ENCODE measurements around the gene ZNF891. TPM values are rescaled to one million over a fixed set of nuclear protein-coding genes. Genes with fewer than 3 reads are reported as not detected.

ZNF891 gene
- polyA plus RNA-seq (2013, experiment 1 of 2), result 1.0 TPM
- 1.0 TPM for polyA plus RNA-seq (2013, experiment 2 of 2)

- no peaks in the 10 kb centered on the region for H3K27me3 ChIP-seq (ENCODE audit: insufficient read depth, low read length)
- peaks cover 5% of the 10 kb centered on the region; the same call in 1 of the 2 replicates for H3K4me1 ChIP-seq (ENCODE audit: insufficient read depth, low read length)
- peak within 1 kb of the TSS; percentile 95 for H3K27ac ChIP-seq (ENCODE audit: low read depth, low read length)
- WGBS, result under 1% methylated on average over 87 of the region's 87 CpGs
- H3K9me3 ChIP-seq (ENCODE audit: insufficient read depth, low read depth, low read length), result peaks cover 72% of the 10 kb centered on the region
- H3K36me3 ChIP-seq (ENCODE audit: insufficient read depth, low read length), result peaks cover 69% of the 10 kb centered on the region
- peak within 1 kb of the TSS; percentile 99 for H3K4me3 ChIP-seq (ENCODE audit: low read length)
- peak within 1 kb of the TSS; percentile 97 for H3K9ac ChIP-seq (ENCODE audit: low read depth, low read length)
Observed at GRCh38 chr12:133130038-133130807, at the start of gene ZNF891, which contains the start of gene ZNF10. Gene ZNF891, minus strand, starts transcription at chr12:133130274. Its CDS starts 8,356 bp downstream, at chr12:133121918. Gene ZNF10, plus strand, starts transcription at chr12:133130627. Its CDS starts 13,866 bp downstream, at chr12:133144493.

- Histone ChIP-seq H3K9me3 (ENCODE audit: insufficient read depth, low read depth, low read length) (peaks cover 82% of the 10 kb centered on the region), H3K27ac (ENCODE audit: low read depth, low read length) (no peak overlapping the region), H3K27me3 (ENCODE audit: insufficient read depth, low read length) (no peaks in the 10 kb centered on the region), H3K4me3 (ENCODE audit: low read length) (no peak overlapping the region), H3K4me1 (ENCODE audit: insufficient read depth, low read length) (no peaks in the 10 kb centered on the region), H3K36me3 (ENCODE audit: insufficient read depth, low read length) (no peaks in the 10 kb centered on the region), H3K9ac (ENCODE audit: low read depth, low read length) (no peak overlapping the region)
- 63% methylated on average over 1 of the region's 1 CpG for WGBS
Observed at GRCh38 chr12:133174901-133175300, 44.8 kb upstream of the ZNF891 start.

GRCh38 chr12:133172491-133172890, 42.4 kb upstream of the ZNF891 start:
- H3K4me1 ChIP-seq (ENCODE audit: insufficient read depth, low read length), result no peaks in the 10 kb centered on the region
- H3K9me3 ChIP-seq (ENCODE audit: insufficient read depth, low read depth, low read length), result peaks cover 88% of the 10 kb centered on the region
- H3K27me3 ChIP-seq (ENCODE audit: insufficient read depth, low read length), result no peaks in the 10 kb centered on the region
- no peak overlapping the region for H3K4me3 ChIP-seq (ENCODE audit: low read length)
- no peak overlapping the region for H3K27ac ChIP-seq (ENCODE audit: low read depth, low read length)
- no peak overlapping the region for H3K9ac ChIP-seq (ENCODE audit: low read depth, low read length)
- H3K36me3 ChIP-seq (ENCODE audit: insufficient read depth, low read length), result no peaks in the 10 kb centered on the region
- 96% methylated on average over 1 of the region's 1 CpG for WGBS

GRCh38 chr12:133165776-133166175, 35.7 kb upstream of the ZNF891 start:
- no peak overlapping the region for H3K4me3 ChIP-seq (ENCODE audit: low read length)
- no peak overlapping the region for H3K9ac ChIP-seq (ENCODE audit: low read depth, low read length)
- H3K27me3 ChIP-seq (ENCODE audit: insufficient read depth, low read length), result no peaks in the 10 kb centered on the region
- H3K36me3 ChIP-seq (ENCODE audit: insufficient read depth, low read length), result no peaks in the 10 kb centered on the region
- H3K9me3 ChIP-seq (ENCODE audit: insufficient read depth, low read depth, low read length), result peaks cover 77% of the 10 kb centered on the region
- H3K4me1 ChIP-seq (ENCODE audit: insufficient read depth, low read length), result no peaks in the 10 kb centered on the region
- 90% methylated on average over 3 of the region's 3 CpGs for WGBS
- H3K27ac ChIP-seq (ENCODE audit: low read depth, low read length), result no peak overlapping the region

- no peak overlapping the region for H3K9ac ChIP-seq (ENCODE audit: low read depth, low read length)
- H3K4me3 ChIP-seq (ENCODE audit: low read length), result no peak overlapping the region
- no peaks in the 10 kb centered on the region for H3K4me1 ChIP-seq (ENCODE audit: insufficient read depth, low read length)
- no peaks in the 10 kb centered on the region for H3K27me3 ChIP-seq (ENCODE audit: insufficient read depth, low read length)
- peaks cover 91% of the 10 kb centered on the region for H3K9me3 ChIP-seq (ENCODE audit: insufficient read depth, low read depth, low read length)
- peaks cover 79% of the 10 kb centered on the region for H3K36me3 ChIP-seq (ENCODE audit: insufficient read depth, low read length)
- no peak overlapping the region for H3K27ac ChIP-seq (ENCODE audit: low read depth, low read length)
- 100% methylated on average over 1 of the region's 2 CpGs for WGBS
Observed at GRCh38 chr12:133156125-133156690, 26.1 kb upstream of the ZNF891 start.

GRCh38 chr12:133145981-133146380, 15.9 kb upstream of the ZNF891 start:
- WGBS, result 94% methylated on average over 2 of the region's 2 CpGs
- Histone ChIP-seq H3K36me3 (ENCODE audit: insufficient read depth, low read length) (peaks cover 82% of the 10 kb centered on the region), H3K9ac (ENCODE audit: low read depth, low read length) (no peak overlapping the region), H3K27ac (ENCODE audit: low read depth, low read length) (no peak overlapping the region), H3K4me1 (ENCODE audit: insufficient read depth, low read length) (no peaks in the 10 kb centered on the region), H3K27me3 (ENCODE audit: insufficient read depth, low read length) (no peaks in the 10 kb centered on the region), H3K4me3 (ENCODE audit: low read length) (no peak overlapping the region), H3K9me3 (ENCODE audit: insufficient read depth, low read depth, low read length) (peaks cover 81% of the 10 kb centered on the region)

- H3K4me3 ChIP-seq (ENCODE audit: low read length), result no peak overlapping the region
- no peak overlapping the region for H3K9ac ChIP-seq (ENCODE audit: low read depth, low read length)
- H3K36me3 ChIP-seq (ENCODE audit: insufficient read depth, low read length), result peaks cover 89% of the 10 kb centered on the region
- H3K27ac ChIP-seq (ENCODE audit: low read depth, low read length), result no peak overlapping the region
- no peaks in the 10 kb centered on the region for H3K27me3 ChIP-seq (ENCODE audit: insufficient read depth, low read length)
- peaks cover 90% of the 10 kb centered on the region for H3K9me3 ChIP-seq (ENCODE audit: insufficient read depth, low read depth, low read length)
- 93% methylated on average over 2 of the region's 2 CpGs for WGBS
- H3K4me1 ChIP-seq (ENCODE audit: insufficient read depth, low read length), result peaks cover 5% of the 10 kb centered on the region; the same call in 1 of the 2 replicates
Observed at GRCh38 chr12:133135747-133136146, 5.7 kb upstream of the ZNF891 start.

- peak overlapping the region; percentile 95 for H3K27ac ChIP-seq (ENCODE audit: low read depth, low read length)
- peak overlapping the region; percentile 99 for H3K4me3 ChIP-seq (ENCODE audit: low read length)
- no peaks in the 10 kb centered on the region for H3K27me3 ChIP-seq (ENCODE audit: insufficient read depth, low read length)
- WGBS, result under 1% methylated on average over 13 of the region's 17 CpGs
- peak overlapping the region; percentile 97 for H3K9ac ChIP-seq (ENCODE audit: low read depth, low read length)
- peaks cover 69% of the 10 kb centered on the region for H3K36me3 ChIP-seq (ENCODE audit: insufficient read depth, low read length)
- peaks cover 5% of the 10 kb centered on the region; the same call in 1 of the 2 replicates for H3K4me1 ChIP-seq (ENCODE audit: insufficient read depth, low read length)
- H3K9me3 ChIP-seq (ENCODE audit: insufficient read depth, low read depth, low read length), result peaks cover 72% of the 10 kb centered on the region
Observed at GRCh38 chr12:133130808-133131128, 694 bp upstream of the ZNF891 start.

- Histone ChIP-seq H3K27me3 (ENCODE audit: insufficient read depth, low read length) (no peaks in the 10 kb centered on the region), H3K4me1 (ENCODE audit: insufficient read depth, low read length) (peaks cover 5% of the 10 kb centered on the region; the same call in 1 of the 2 replicates), H3K4me3 (ENCODE audit: low read length) (peak overlapping the region; percentile 99), H3K9me3 (ENCODE audit: insufficient read depth, low read depth, low read length) (peaks cover 72% of the 10 kb centered on the region), H3K27ac (ENCODE audit: low read depth, low read length) (peak overlapping the region; percentile 95), H3K36me3 (ENCODE audit: insufficient read depth, low read length) (peaks cover 68% of the 10 kb centered on the region), H3K9ac (ENCODE audit: low read depth, low read length) (peak overlapping the region; percentile 97)
- 31% methylated on average over 23 of the region's 26 CpGs for WGBS
Observed at GRCh38 chr12:133129368-133130037, 571 bp downstream of the ZNF891 start.

GRCh38 chr12:133124674-133125073, 5.4 kb downstream of the ZNF891 start:
- Histone ChIP-seq H3K9ac (ENCODE audit: low read depth, low read length) (no peak overlapping the region), H3K9me3 (ENCODE audit: insufficient read depth, low read depth, low read length) (peaks cover 92% of the 10 kb centered on the region), H3K4me3 (ENCODE audit: low read length) (peak overlapping the region; percentile 6; the same call in 1 of the 2 replicates), H3K36me3 (ENCODE audit: insufficient read depth, low read length) (peaks cover 89% of the 10 kb centered on the region), H3K27ac (ENCODE audit: low read depth, low read length) (no peak overlapping the region), H3K4me1 (ENCODE audit: insufficient read depth, low read length) (no peaks in the 10 kb centered on the region), H3K27me3 (ENCODE audit: insufficient read depth, low read length) (no peaks in the 10 kb centered on the region)
- WGBS, result 97% methylated on average over 1 of the region's 2 CpGs
